H1 (cell line): ENCODE results near the gene TP63.

Source experiments
- ATF3 ChIP-seq: IDR thresholded peaks from 2 replicates; pipeline ENCODE4 v1.6.1; 2011; ENCODE audit warnings: low read depth, mild to moderate bottlenecking, low read length; ENCODE audit not compliant: insufficient read depth
- CEBPB ChIP-seq: IDR thresholded peaks from 2 replicates; pipeline ENCODE4 v1.6.1; 2012; ENCODE audit warnings: low read depth, low read length
- CTCF ChIP-seq, 3 experiments: IDR thresholded peaks; 1 replicate in 2 of 3; 2 replicates in 1 of 3; pipeline versions ENCODE4 v1.5.1 to v1.6.1; 2011; ENCODE audit warnings: low read length in 3 of 3, mild to moderate bottlenecking in 3 of 3, inconsistent platforms in 2 of 3, low read depth in 1 of 3, moderate library complexity in 1 of 3; ENCODE audit not compliant: insufficient read depth in 1 of 3; ENCODE audit errors: control extremely low read depth in 1 of 3
- EZH2 ChIP-seq: fragments of 200-600 bp; sonication (generic); IDR thresholded peaks from 2 replicates; pipeline ENCODE4 v1.7.1; 2012; ENCODE audit warnings: low read depth, mild to moderate bottlenecking, moderate library complexity, low read length, inconsistent platforms; ENCODE audit not compliant: severe bottlenecking
- SAP30 ChIP-seq: fragments of 300-600 bp; sonication (generic); IDR thresholded peaks from 2 replicates; pipeline ENCODE4 v1.7.1; 2012; ENCODE audit warnings: low read length, moderate library complexity, mild to moderate bottlenecking, inconsistent platforms; ENCODE audit not compliant: insufficient read depth, insufficient replicate concordance

GRCh38 chr3:189773056-189773455 is 141.9 kb downstream of the TP63 start:
- TF ChIP-seq CTCF (IDR thresholded peaks at IDR 0.05; ENCODE audit: control extremely low read depth in 1 of 3, insufficient read depth in 1 of 3, low read depth in 1 of 3, low read length in 3 of 3) (no peak), CEBPB (no peak), SAP30 (no peak), EZH2 (no peak), ATF3 (no peak)
